PC-3 (cell line): ENCODE data around the gene AKAIN1. TPM values are rescaled to one million over a fixed set of nuclear protein-coding genes. Genes with fewer than 3 reads are reported as not detected.

ENCODE experiments used
- ATAC-seq: fragments of 200-7000 bp; cut with Tn5 transposase; 2 replicates; pipeline ENCODE4 v1.9.1; 2020; ENCODE audit warnings: mild to moderate bottlenecking, moderate library complexity
- BruUV-seq: library from RNA; stranded (reverse); fragments of 400-500 nt; replicated peaks from 2 replicates; lab custom pipeline; 2021; lab: Mats Ljungman, UMichigan
- CTCF ChIA-PET: fragments of 300-600 bp; sonication (Branson Sonifier 250); formaldehyde crosslinking; loops from one replicate; lab custom pipeline; 2022; ENCODE audit warnings: antibody characterized with exemption; lab: Charles Lee
- POLR2A ChIA-PET: fragments of 300-600 bp; sonication (Branson Sonifier 250); formaldehyde crosslinking; loops from one replicate; lab custom pipeline; 2022; ENCODE audit warnings: antibody characterized with exemption; ENCODE audit not compliant: unreplicated experiment; lab: Charles Lee
- DNase-seq: peaks from one replicate; pipeline ENCODE4 v3.0.0-alpha.2; 2015
- H2AFZ ChIP-seq: fragments of 300-600 bp; sonication (generic); 2 replicates; pipeline ENCODE4 v1.6.0; 2016; ENCODE audit warnings: antibody characterized with exemption, low read length
- H3F3A ChIP-seq: fragments of 300-600 bp; sonication (generic); one replicate; pipeline ENCODE4 v1.6.0; 2017; ENCODE audit warnings: antibody characterized with exemption, low read length, control low read depth, mild to moderate bottlenecking; ENCODE audit not compliant: unreplicated experiment
- H3K27ac ChIP-seq: fragments of 300-600 bp; sonication (generic); 2 replicates; pipeline ENCODE4 v1.5.1; 2016; ENCODE audit warnings: mild to moderate bottlenecking, low read length
- H3K27me3 ChIP-seq: fragments of 300-600 bp; sonication (generic); 2 replicates; pipeline ENCODE4 v1.6.1; 2016; ENCODE audit warnings: low read length, mixed read lengths
- H3K36me3 ChIP-seq: fragments of 300-600 bp; sonication (generic); 2 replicates; pipeline ENCODE4 v1.6.1; 2016; ENCODE audit warnings: low read depth, mixed run types, low read length, mixed read lengths
- H3K4me1 ChIP-seq: fragments of 300-600 bp; sonication (generic); 2 replicates; pipeline ENCODE4 v1.5.1; 2016; ENCODE audit warnings: low read length; ENCODE audit not compliant: insufficient read depth
- H3K4me2 ChIP-seq: fragments of 300-600 bp; sonication (generic); 2 replicates; pipeline ENCODE4 v1.6.0; 2016; ENCODE audit warnings: low read length
- H3K4me3 ChIP-seq: fragments of 300-600 bp; sonication (generic); 2 replicates; pipeline ENCODE4 v1.5.1; 2016; ENCODE audit warnings: mild to moderate bottlenecking, low read length, mixed read lengths
- H3K79me2 ChIP-seq: fragments of 300-600 bp; sonication (generic); 2 replicates; pipeline ENCODE4 v1.6.1; 2017; ENCODE audit warnings: low read length, mixed read lengths
- H3K9ac ChIP-seq: fragments of 300-600 bp; sonication (generic); 2 replicates; pipeline ENCODE4 v1.6.0; 2016; ENCODE audit warnings: mild to moderate bottlenecking, low read length
- H3K9me2 ChIP-seq: fragments of 300-600 bp; sonication (generic); replicated peaks from 2 replicates; pipeline ENCODE4 v1.6.1; 2016; ENCODE audit warnings: mixed run types, low read length, mixed read lengths
- H3K9me3 ChIP-seq: fragments of 300-600 bp; sonication (generic); 2 replicates; pipeline ENCODE4 v1.6.1; 2016; ENCODE audit warnings: low read length, mixed read lengths
- H4K20me1 ChIP-seq: fragments of 300-600 bp; sonication (generic); 2 replicates; pipeline ENCODE4 v1.6.1; 2016; ENCODE audit warnings: low read length, mixed read lengths
- EZH2 ChIP-seq: fragments of 300-600 bp; sonication (generic); IDR thresholded peaks from one replicate; pipeline ENCODE4 v1.6.1; 2017; ENCODE audit warnings: antibody characterized with exemption, mild to moderate bottlenecking, low read length; ENCODE audit not compliant: unreplicated experiment
- EZH2phosphoT487 ChIP-seq: fragments of 300-600 bp; sonication (generic); IDR thresholded peaks from 2 replicates; pipeline ENCODE4 v1.6.1; 2018; ENCODE audit warnings: mild to moderate bottlenecking, antibody characterized with exemption, low read length, borderline replicate concordance
- intact Hi-C: fragments of 100-400 bp; cut with micrococcal nuclease; formaldehyde crosslinking; loops from 2 replicates; pipeline ENCODE4 v1.9.0; 2023
- total RNA-seq: library from RNA; depleted of rRNA; stranded (reverse); fragments of >200 nt; gene quantifications from 2 replicates; pipeline ENCODE4 v1.2.3, GENCODE V29; 2014
- TF ChIP-seq, protein P1 (sequence below): fragments of 300-600 bp; sonication (generic); conservative IDR thresholded peaks from 2 replicates; pipeline ENCODE4 v1.5.1; 2017; ENCODE audit warnings: antibody characterized with exemption, low read depth, mild to moderate bottlenecking, low read length

Gene AKAIN1
- total RNA-seq, 1 experiment from 2014 or later, result not detected

DNA sequence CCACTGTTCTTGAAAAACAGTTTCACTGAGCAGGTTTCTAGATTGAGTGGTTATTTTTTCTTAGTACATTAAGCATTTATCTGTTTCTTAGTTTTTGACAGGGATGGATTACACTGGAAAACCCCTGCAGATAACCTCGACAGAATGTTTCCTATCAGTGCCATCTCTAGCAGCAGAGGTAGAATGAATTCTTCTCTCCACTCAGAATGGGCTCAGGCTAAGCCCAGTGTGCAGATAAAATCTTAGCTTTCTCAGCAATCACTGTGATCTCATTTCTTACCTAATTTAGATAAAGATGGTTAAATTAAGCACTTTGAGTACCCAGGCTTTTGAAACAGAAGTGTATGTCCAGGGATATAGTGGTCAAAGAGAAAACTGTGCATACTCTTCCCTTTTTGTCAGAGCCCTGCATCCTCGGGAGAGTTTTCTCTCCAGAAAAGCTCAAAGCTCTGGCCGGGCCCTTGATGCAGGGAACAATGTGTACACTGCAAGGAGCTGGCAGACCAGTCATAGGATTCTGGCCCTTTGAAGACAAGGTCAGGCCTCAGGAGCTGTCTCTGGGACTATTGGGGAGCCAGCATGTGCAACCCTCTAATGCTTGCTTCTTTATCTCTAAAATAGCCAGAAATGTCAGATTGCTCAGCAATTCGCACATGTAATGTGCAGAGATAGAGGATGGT lies 10.6 kb upstream of the AKAIN1 start:
- no peak for DNase-seq
- intact Hi-C loops, result no loop called here
- Histone ChIP-seq H3K9me3 (0 out of 2 replicates have a peak, but pooled peaks cover 3% of the 10 kb centered on the region), H3K9me2 (no peaks in the 10 kb centered on the region), H3K27me3 (0 out of 2 replicates have a peak, but pooled peaks cover 4% of the 10 kb centered on the region), H3K4me1 (no peaks in the 10 kb centered on the region), H4K20me1 (no peaks in the 10 kb centered on the region), H3K9ac (no peak overlapping the region), H3F3A (no peaks in the 10 kb centered on the region), H3K4me2 (no peak overlapping the region), H3K27ac (no peak overlapping the region), H3K36me3 (no peaks in the 10 kb centered on the region), H2AFZ (no peak overlapping the region), H3K4me3 (no peak overlapping the region), H3K79me2 (no peaks in the 10 kb centered on the region)
- TF ChIP-seq, protein P1, sequence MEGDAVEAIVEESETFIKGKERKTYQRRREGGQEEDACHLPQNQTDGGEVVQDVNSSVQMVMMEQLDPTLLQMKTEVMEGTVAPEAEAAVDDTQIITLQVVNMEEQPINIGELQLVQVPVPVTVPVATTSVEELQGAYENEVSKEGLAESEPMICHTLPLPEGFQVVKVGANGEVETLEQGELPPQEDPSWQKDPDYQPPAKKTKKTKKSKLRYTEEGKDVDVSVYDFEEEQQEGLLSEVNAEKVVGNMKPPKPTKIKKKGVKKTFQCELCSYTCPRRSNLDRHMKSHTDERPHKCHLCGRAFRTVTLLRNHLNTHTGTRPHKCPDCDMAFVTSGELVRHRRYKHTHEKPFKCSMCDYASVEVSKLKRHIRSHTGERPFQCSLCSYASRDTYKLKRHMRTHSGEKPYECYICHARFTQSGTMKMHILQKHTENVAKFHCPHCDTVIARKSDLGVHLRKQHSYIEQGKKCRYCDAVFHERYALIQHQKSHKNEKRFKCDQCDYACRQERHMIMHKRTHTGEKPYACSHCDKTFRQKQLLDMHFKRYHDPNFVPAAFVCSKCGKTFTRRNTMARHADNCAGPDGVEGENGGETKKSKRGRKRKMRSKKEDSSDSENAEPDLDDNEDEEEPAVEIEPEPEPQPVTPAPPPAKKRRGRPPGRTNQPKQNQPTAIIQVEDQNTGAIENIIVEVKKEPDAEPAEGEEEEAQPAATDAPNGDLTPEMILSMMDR, result no peak
- no peak for TF ChIP-seq EZH2
- POLR2A ChIA-PET, result interaction anchor here (0.6 kb wide), 1 partner anchor 8 kb away, joined by 3 read pairs; no protein-coding TSS in a partner anchor
- no TSS peak for BruUV-seq
- CTCF ChIA-PET, result no interaction called here
- ATAC-seq, result no peak

DNA sequence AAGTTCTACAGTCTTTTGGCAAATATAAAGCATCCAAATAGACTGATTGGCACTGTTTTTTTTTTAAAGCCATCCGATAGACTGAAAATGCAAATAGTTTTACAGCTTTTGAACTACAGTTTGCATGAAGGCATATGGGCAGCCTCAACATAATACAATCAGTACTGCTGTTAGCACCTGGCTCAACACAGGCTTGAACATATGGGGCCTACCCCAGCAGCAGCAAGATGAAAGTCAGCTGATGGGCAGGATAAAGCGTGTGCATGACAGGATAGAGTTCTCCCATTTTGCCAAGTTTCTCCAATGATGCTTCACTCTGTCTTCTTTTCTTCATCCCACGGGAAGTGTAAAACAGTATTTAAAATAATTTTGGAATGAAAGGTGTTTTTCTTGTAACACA lies 1.3 kb upstream of the AKAIN1 start:
- CTCF ChIA-PET, result no interaction called here
- Histone ChIP-seq H3K9me2 (no peaks in the 10 kb centered on the region), H3K79me2 (no peaks in the 10 kb centered on the region), H3F3A (no peaks in the 10 kb centered on the region), H3K9me3 (0 out of 2 replicates have a peak, but pooled peaks cover under 1% of the 10 kb centered on the region), H3K9ac (no peak overlapping the region), H3K4me3 (no peak overlapping the region), H3K4me1 (no peaks in the 10 kb centered on the region), H2AFZ (no peak overlapping the region), H3K27me3 (no peaks in the 10 kb centered on the region), H3K36me3 (no peaks in the 10 kb centered on the region), H3K27ac (no peak overlapping the region), H4K20me1 (no peaks in the 10 kb centered on the region), H3K4me2 (no peak overlapping the region)
- ATAC-seq (no peak), DNase-seq (no peak)
- BruUV-seq, result no TSS peak
- POLR2A ChIA-PET, result no interaction called here
- TF ChIP-seq EZH2phosphoT487 (no peak), EZH2 (no peak)
- TF ChIP-seq, protein P1, result no peak
- intact Hi-C loops, result no loop called here

DNA sequence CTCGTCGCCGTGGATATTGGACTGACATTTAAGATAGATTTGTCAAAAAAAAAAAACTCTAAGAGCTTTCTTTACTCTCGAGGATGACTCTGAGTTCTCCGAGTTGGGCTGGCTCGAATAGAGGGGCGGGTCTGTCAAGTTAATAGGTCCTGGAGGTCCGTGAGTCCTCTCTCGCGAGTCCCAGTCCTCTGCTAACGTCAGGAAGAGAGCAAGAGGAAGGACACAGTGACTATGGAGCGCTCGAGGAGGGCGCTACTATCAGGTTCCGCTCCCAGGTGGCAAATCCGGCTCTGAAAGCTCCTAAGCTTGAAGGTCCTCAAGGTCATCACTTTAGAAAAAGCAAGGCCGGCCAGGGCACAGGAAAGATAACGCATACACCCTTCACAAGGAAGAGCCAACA lies 404 bp upstream of the AKAIN1 start:
- Histone ChIP-seq H3F3A (no peaks in the 10 kb centered on the region), H3K9me3 (no peaks in the 10 kb centered on the region), H3K79me2 (no peaks in the 10 kb centered on the region), H3K27me3 (no peaks in the 10 kb centered on the region), H3K4me3 (no peak overlapping the region), H2AFZ (no peak overlapping the region), H3K27ac (no peak overlapping the region), H4K20me1 (no peaks in the 10 kb centered on the region), H3K9me2 (no peaks in the 10 kb centered on the region), H3K4me2 (no peak overlapping the region), H3K4me1 (no peaks in the 10 kb centered on the region), H3K36me3 (no peaks in the 10 kb centered on the region), H3K9ac (no peak overlapping the region)
- DNase-seq (no peak), ATAC-seq (no peak)
- no TSS peak for BruUV-seq
- CTCF ChIA-PET, result no interaction called here
- POLR2A ChIA-PET, result no interaction called here
- intact Hi-C loops, result no loop called here
- TF ChIP-seq EZH2 (no peak), EZH2phosphoT487 (no peak)
- TF ChIP-seq, protein P1, result no peak
